ENCODE results near the gene RELT. TPM values are rescaled to one million over a fixed set of nuclear protein-coding genes. Genes with fewer than 3 reads are reported as not detected.
A peak's percentile ranks its signal among the peaks of the same experiment; 100 is the strongest.

RELT gene
- total and polyA plus RNA-seq, 2 of the 13 experiments (the other 11 are each of a cell fraction or from before 2014, with no cell fraction given), result 2.5 to 4.7 TPM

- no peak for TF ChIP-seq LCORL (IDR thresholded peaks at IDR 0.05)
- peak; percentile 96 for TF ChIP-seq LCORL (CRISPR knock-in tag; IDR thresholded peaks at IDR 0.05)
- no peak for TF ChIP-seq ATF3 (CRISPR knock-in tag; IDR thresholded peaks at IDR 0.05)
- no peak; the same call in 1 of the 2 replicates for TF ChIP-seq ETV5 (CRISPR knock-in tag; IDR thresholded peaks at IDR 0.05; ENCODE audit: borderline replicate concordance)
- TF ChIP-seq TCF7L2 (IDR thresholded peaks at IDR 0.05; ENCODE audit: low read depth, low read length), result no peak
- no peak for TF ChIP-seq THAP8 (CRISPR knock-in tag; IDR thresholded peaks at IDR 0.05; ENCODE audit: borderline replicate concordance)
- peak; percentile 54 for TF ChIP-seq ZFP82 (CRISPR knock-in tag; IDR thresholded peaks at IDR 0.05; ENCODE audit: borderline replicate concordance)
- no peak for TF ChIP-seq ZNF577 (CRISPR knock-in tag; IDR thresholded peaks at IDR 0.05; ENCODE audit: borderline replicate concordance, low read depth)
- TF ChIP-seq HNF1B (CRISPR knock-in tag; IDR thresholded peaks at IDR 0.05), result peak; percentile 74
- no peak for TF ChIP-seq ZSCAN9 (CRISPR knock-in tag; IDR thresholded peaks at IDR 0.05; ENCODE audit: borderline replicate concordance)
- TF ChIP-seq ZNF605 (CRISPR knock-in tag; IDR thresholded peaks at IDR 0.05), result no peak
- TF ChIP-seq PRMT3 (CRISPR knock-in tag; IDR thresholded peaks at IDR 0.05; ENCODE audit: borderline replicate concordance, low read depth), result no peak
- no peak for TF ChIP-seq ZNF891 (CRISPR knock-in tag; IDR thresholded peaks at IDR 0.05)
- TF ChIP-seq MTERF4 (CRISPR knock-in tag; IDR thresholded peaks at IDR 0.05), result peak; percentile 83
- no peak for TF ChIP-seq ZNF33B (CRISPR knock-in tag; IDR thresholded peaks at IDR 0.05)
- no peak for TF ChIP-seq GPBP1L1 (CRISPR knock-in tag; IDR thresholded peaks at IDR 0.05)
- no peak for TF ChIP-seq ZNF549 (CRISPR knock-in tag; IDR thresholded peaks at IDR 0.05)
- TF ChIP-seq SRSF9 (IDR thresholded peaks at IDR 0.05; ENCODE audit: borderline replicate concordance, insufficient read depth, low read depth, low read length, poor library complexity, severe bottlenecking), result no peak
- no peak for TF ChIP-seq ZNF30 (CRISPR knock-in tag; IDR thresholded peaks at IDR 0.05)
- TF ChIP-seq ISX (CRISPR knock-in tag; conservative IDR thresholded peaks at IDR 0.05), result no peak
- no peak for TF ChIP-seq ZNF331 (CRISPR knock-in tag; IDR thresholded peaks at IDR 0.05)
Measured at GRCh38 chr11:73331138-73331916, 44.9 kb upstream of the RELT start (continued).
